Psoas muscle (tissue), 8 donors: ENCODE measurements around the gene OSTN. TPM values are rescaled to one million over a fixed set of nuclear protein-coding genes. Genes with fewer than 3 reads are reported as not detected.

ENCODE experiments used
- ATAC-seq, 4 donors: fragments of 200-7000 bp; cut with Tn5 transposase; one replicate each; pipeline ENCODE4 v1.9.1; 2020; ENCODE audit warnings: moderate library complexity in 3 of 4, mild to moderate bottlenecking in 2 of 4
- DNase-seq, 2 donors: peaks; one replicate each; pipeline ENCODE4 v3.0.0-alpha.2; 2020
- H3K27ac ChIP-seq: fragments of 200-600 bp; one replicate; pipeline ENCODE4 v1.8.0; 2022
- H3K27me3 ChIP-seq, 3 donors: fragments of 200-600 bp in 1 of 3; one replicate each; pipeline versions ENCODE4 v1.6.1 to v1.8.0; 2013 to 2022; ENCODE audit warnings: low read length in 2 of 3, mild to moderate bottlenecking in 2 of 3, moderate library complexity in 1 of 3; ENCODE audit not compliant: insufficient read depth in 3 of 3
- H3K36me3 ChIP-seq, 2 donors: fragments of 200-600 bp in 1 of 2; one replicate each; pipeline versions ENCODE4 v1.6.1 to v1.8.0; 2013 to 2022; ENCODE audit warnings: low read depth in 1 of 2, mild to moderate bottlenecking in 1 of 2, moderate library complexity in 1 of 2; ENCODE audit not compliant: insufficient read depth in 1 of 2
- H3K4me1 ChIP-seq: fragments of 200-600 bp; one replicate; pipeline ENCODE4 v1.8.0; 2022
- H3K4me3 ChIP-seq: fragments of 200-600 bp; one replicate; pipeline ENCODE4 v1.8.0; 2022; ENCODE audit warnings: mild to moderate bottlenecking
- H3K9me3 ChIP-seq: fragments of 200-600 bp; one replicate; pipeline ENCODE4 v1.8.0; 2022
- WGBS, 3 donors: extraction: QIAGEN DNeasy Blood & Tissue Kit; methylation state at CpG; one replicate each; pipeline versions ENCODE4 v1.1.6 to v1.1.7; 2013; 5-methylcytosine and 5-hydroxymethylcytosine counted together
- intact Hi-C, 2 donors: fragments of 100-400 bp; cut with DNase I; formaldehyde crosslinking; loops; one replicate each; pipeline versions ENCODE4 v1.11.0 to v1.14.2; 2022
- polyA plus RNA-seq, 3 donors: library from polyadenylated mRNA; stranded (reverse); fragments of 200-250 nt; gene quantifications; one replicate each; pipeline ENCODE4 v1.2.3, GENCODE V29; 2013
- total RNA-seq, 4 donors: library from RNA; stranded (reverse); fragmentation: NEBNext Ultra II Directional in 2 of 4; extraction: Animal tissue kit (Norgen Biotek cat#: 25700) in 2 of 4; gene quantifications; one replicate each; pipeline versions ENCODE4 v1.2.1 to v1.2.4, GENCODE V29; 2021 to 2023
- TF ChIP-seq, protein P1 (sequence below): fragments of 200-600 bp; IDR thresholded peaks from one replicate; pipeline ENCODE4 v1.8.0; 2022; ENCODE audit warnings: antibody characterized with exemption
- donor health status: healthy with polysubstance abuse.
- donor health status: DM: no; HTN: no; CAD: no; lungs with moderate emphysema.
- donor health status: Bipolar disorder and iron deficiency.
- donor health status: healthy.
- donor health status: DM: yes; HTN: yes; CAD: no.
- donor health status: DM: no; HTN: no; CAD: no.
- donor health status: DM: no; HTN: no; CAD: no.
- donor health status: DM: yes; HTN: yes; CAD: no.

The OSTN gene
- total and polyA plus RNA-seq, 7 donors: 0.05 to 0.34 (median 0.16) TPM; not detected in 3

DNA sequence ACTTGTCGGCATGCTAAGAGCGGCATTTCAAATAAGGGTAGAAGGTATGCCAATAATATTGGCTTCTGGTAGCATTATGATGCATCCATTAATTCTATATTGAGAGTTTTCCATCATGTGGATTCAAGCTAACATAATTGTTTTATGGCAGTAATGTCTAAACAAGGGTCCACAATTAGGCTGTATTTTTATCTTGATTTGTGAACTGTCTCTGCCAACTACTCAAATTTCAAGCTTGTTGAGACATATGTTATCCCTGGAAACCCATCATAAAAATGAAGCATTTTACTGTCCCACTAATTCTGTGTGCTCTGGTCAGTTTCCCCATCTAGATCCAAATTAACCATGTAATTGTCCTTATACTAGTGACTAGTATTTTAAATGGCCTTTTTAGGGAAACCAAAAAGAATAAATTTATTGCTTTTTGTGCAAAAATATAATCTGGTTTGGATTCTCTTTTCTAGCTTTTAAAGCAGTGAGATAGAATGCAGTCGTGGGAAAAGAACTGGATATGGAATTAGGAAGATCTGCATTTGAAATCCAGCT, 1.2 kb upstream of the OSTN start:
- Histone ChIP-seq H3K27me3 (no peaks in the 10 kb centered on the region), H3K36me3 (no peaks in the 10 kb centered on the region), H3K4me3 (no peak overlapping the region), H3K4me1 (no peaks in the 10 kb centered on the region), H3K27ac (no peak overlapping the region), H3K9me3 (no peaks in the 10 kb centered on the region)
- TF ChIP-seq, protein P1, sequence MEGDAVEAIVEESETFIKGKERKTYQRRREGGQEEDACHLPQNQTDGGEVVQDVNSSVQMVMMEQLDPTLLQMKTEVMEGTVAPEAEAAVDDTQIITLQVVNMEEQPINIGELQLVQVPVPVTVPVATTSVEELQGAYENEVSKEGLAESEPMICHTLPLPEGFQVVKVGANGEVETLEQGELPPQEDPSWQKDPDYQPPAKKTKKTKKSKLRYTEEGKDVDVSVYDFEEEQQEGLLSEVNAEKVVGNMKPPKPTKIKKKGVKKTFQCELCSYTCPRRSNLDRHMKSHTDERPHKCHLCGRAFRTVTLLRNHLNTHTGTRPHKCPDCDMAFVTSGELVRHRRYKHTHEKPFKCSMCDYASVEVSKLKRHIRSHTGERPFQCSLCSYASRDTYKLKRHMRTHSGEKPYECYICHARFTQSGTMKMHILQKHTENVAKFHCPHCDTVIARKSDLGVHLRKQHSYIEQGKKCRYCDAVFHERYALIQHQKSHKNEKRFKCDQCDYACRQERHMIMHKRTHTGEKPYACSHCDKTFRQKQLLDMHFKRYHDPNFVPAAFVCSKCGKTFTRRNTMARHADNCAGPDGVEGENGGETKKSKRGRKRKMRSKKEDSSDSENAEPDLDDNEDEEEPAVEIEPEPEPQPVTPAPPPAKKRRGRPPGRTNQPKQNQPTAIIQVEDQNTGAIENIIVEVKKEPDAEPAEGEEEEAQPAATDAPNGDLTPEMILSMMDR: no peak
- WGBS, 3 donors: 21 to 49% (median 34%) methylated on average over 3 of the region's 3 CpGs
- DNase-seq: no peak
- intact Hi-C loops: no loop called here
- no peak for ATAC-seq

DNA sequence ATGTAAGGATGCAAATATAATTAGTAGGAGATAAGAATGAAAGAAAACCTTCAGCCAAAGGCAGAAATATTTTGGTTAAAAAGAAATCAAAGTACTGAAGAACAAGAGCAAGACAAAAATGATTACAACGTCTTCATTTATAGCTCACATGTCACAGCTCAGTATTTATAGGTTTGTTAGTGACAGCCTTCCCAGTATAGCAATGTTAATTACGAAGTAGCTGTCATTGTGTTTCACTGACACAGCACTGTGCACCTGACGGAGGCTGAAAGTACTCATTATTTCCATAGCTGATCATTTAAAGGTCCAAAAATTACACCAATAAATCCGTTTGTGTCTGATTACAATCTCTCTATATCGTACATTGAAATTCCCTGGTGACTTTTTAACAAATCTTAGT, 561 bp upstream of the OSTN start:
- DNase-seq: no peak
- TF ChIP-seq, protein P1: no peak
- H3K27me3 ChIP-seq: no peaks in the 10 kb centered on the region
- no peak overlapping the region for H3K4me3 ChIP-seq
- 35 to 46% (median 35%) methylated on average over 5 of the region's 5 CpGs for WGBS, 3 donors
- no peak for ATAC-seq
- intact Hi-C loops: no loop called here
- no peaks in the 10 kb centered on the region for H3K36me3 ChIP-seq
- H3K4me1 ChIP-seq: no peaks in the 10 kb centered on the region
- H3K27ac ChIP-seq: no peak overlapping the region
- H3K9me3 ChIP-seq: no peaks in the 10 kb centered on the region

DNA sequence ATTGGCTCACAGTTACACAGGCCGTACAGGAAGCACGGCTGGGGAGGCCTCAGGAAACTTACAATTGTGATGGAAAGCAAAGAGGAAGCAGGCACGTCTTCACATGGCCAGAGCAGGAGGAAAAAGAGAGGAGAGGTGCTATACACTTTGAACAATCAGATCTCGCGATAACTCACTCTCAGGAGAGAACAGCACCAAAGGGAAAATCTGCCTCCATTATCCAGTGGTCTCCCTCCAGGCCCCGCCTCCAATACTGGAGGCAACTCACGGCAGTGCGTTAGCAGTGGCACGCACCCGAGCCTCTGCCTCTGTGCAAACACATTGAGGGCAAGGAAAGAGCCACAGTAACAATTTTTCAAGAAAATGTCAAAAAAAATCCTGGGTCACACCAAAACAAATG, 11.0 kb downstream of the OSTN start:
- Histone ChIP-seq H3K4me1 (no peaks in the 10 kb centered on the region), H3K9me3 (no peaks in the 10 kb centered on the region), H3K36me3 (no peaks in the 10 kb centered on the region), H3K27me3 (no peaks in the 10 kb centered on the region), H3K4me3 (no peak overlapping the region), H3K27ac (no peak overlapping the region)
- DNase-seq (no peak), ATAC-seq (no peak)
- 84 to 90% (median 87%) methylated on average over 10 of the region's 10 CpGs for WGBS, 3 donors
- TF ChIP-seq, protein P1: no peak
- intact Hi-C loops: no loop called here

DNA sequence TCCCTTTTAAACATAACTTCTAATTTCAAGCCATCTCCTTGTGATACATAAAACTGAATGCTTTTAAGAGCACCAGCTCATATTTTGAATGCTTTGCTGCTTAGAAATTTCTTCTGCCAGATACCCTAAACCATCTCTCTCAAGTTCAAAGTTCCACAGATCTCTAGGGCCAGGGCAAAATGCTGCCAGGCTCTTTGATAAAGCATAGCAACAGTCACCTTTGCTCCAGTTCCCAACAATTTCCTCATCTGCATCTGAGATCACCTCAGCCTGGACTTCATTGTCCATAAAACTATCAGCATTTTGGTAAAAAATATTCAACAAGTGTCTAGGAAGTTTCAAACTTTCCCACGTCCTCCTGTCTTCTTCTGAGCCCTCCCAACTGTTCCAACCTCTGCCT, 17.5 kb downstream of the OSTN start:
- no peak overlapping the region for H3K27ac ChIP-seq
- intact Hi-C loops: no loop called here
- WGBS, 3 donors: 41 to 52% (median 50%) methylated on average over 1 of the region's 1 CpG
- H3K4me1 ChIP-seq: no peaks in the 10 kb centered on the region
- no peaks in the 10 kb centered on the region for H3K9me3 ChIP-seq
- no peaks in the 10 kb centered on the region for H3K36me3 ChIP-seq
- H3K4me3 ChIP-seq: no peak overlapping the region
- no peak for ATAC-seq
- no peak for DNase-seq
- TF ChIP-seq, protein P1: no peak
- H3K27me3 ChIP-seq: no peaks in the 10 kb centered on the region

DNA sequence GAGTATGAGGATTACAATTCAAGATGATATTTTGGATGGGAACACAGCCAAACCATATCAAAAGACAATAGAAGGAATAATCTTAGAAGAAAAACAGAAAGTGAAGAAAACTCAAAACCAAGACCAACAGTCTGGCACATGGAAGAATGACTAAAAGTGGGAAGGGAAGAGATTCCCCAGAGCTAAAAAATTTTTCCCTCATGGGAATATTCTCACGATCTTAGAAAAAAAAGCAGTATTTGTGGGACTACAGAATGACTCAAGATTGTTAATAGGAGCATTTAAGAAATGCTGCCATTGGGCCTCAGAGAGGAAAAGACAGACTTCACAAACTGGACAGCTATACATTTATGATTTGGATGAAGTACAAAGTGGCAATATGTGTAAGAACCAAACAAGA, 18.3 kb downstream of the OSTN start:
- 37 to 57% (median 54%) methylated on average over 1 of the region's 1 CpG for WGBS, 3 donors

More for the DNA sequence above, 18.3 kb downstream of the OSTN start:
- no peaks in the 10 kb centered on the region for H3K36me3 ChIP-seq
- H3K27me3 ChIP-seq: no peaks in the 10 kb centered on the region
- ATAC-seq: no peak
- intact Hi-C loops: no loop called here
- no peak for DNase-seq
- no peaks in the 10 kb centered on the region for H3K9me3 ChIP-seq
- TF ChIP-seq, protein P1: no peak
- no peak overlapping the region for H3K4me3 ChIP-seq
- no peak overlapping the region for H3K27ac ChIP-seq
- no peaks in the 10 kb centered on the region for H3K4me1 ChIP-seq
